BJ (cell line): ENCODE results near the gene GOLGA8N. TPM values are rescaled to one million over a fixed set of nuclear protein-coding genes. Genes with fewer than 3 reads are reported as not detected.
A peak's percentile ranks its signal among the peaks of the same experiment; 100 is the strongest.
"Not testable (repeated sequence)": the region's sequence is repeated elsewhere in the genome, so short reads cannot be mapped to it uniquely, and the experiment has no call there.

ENCODE experiments used
- CTCF ChIA-PET: fragments of 350-600 bp; formaldehyde crosslinking; extraction: SDS; loops from one replicate; lab custom pipeline; 2021; ENCODE audit warnings: antibody characterized with exemption, inconsistent platforms; lab: Yijun Ruan, JAX
- POLR2A ChIA-PET: fragments of 300-600 bp; sonication (Branson Sonifier 250); formaldehyde crosslinking; extraction: SDS; loops from one replicate; lab custom pipeline; 2021; ENCODE audit warnings: antibody characterized with exemption; lab: Charles Lee
- DNase-seq: peaks from one replicate; pipeline ENCODE4 v3.0.0-alpha.2; 2011; ENCODE audit warnings: low read depth
- H3K27me3 ChIP-seq: 2 replicates; pipeline ENCODE4 v1.6.0; 2011; ENCODE audit warnings: low read length; ENCODE audit not compliant: control insufficient read depth, insufficient read depth
- H3K36me3 ChIP-seq: 2 replicates; pipeline ENCODE4 v1.5.1; 2011; ENCODE audit warnings: low read length; ENCODE audit not compliant: control insufficient read depth, insufficient read depth
- H3K4me3 ChIP-seq: 2 replicates; pipeline ENCODE4 v1.5.1; 2011; ENCODE audit warnings: low read depth, mild to moderate bottlenecking, control low read depth, low read length
- CTCF ChIP-seq: IDR thresholded peaks from 2 replicates; pipeline ENCODE4 v1.5.1; 2011; ENCODE audit warnings: low read depth, mild to moderate bottlenecking, control low read depth, inconsistent platforms, low read length, moderate library complexity; ENCODE audit not compliant: insufficient read depth
- polyA plus RNA-seq: library from polyadenylated mRNA; depleted of rRNA; stranded (reverse); fragments of >200 nt; gene quantifications from 2 replicates; pipeline ENCODE4 v1.2.3, GENCODE V29; 2011

GOLGA8N gene
- polyA plus RNA-seq, 1 experiment: 2.9 TPM

- DNase-seq, POLR2A ChIA-PET, CTCF ChIA-PET, H3K36me3 ChIP-seq, H3K27me3 ChIP-seq: not testable (repeated sequence)
- peak overlapping the region; percentile 61 for H3K4me3 ChIP-seq
Observed at GRCh38 chr15:32615871-32616426, 22.7 kb downstream of the GOLGA8N start.

GRCh38 chr15:32636410-32636809 lies 43.2 kb downstream of the GOLGA8N start:
- no peaks in the 10 kb centered on the region for H3K27me3 ChIP-seq
- no peak for TF ChIP-seq CTCF
- DNase-seq: no peak
- POLR2A ChIA-PET: no interaction called here
- no peaks in the 10 kb centered on the region for H3K36me3 ChIP-seq
- no peak overlapping the region for H3K4me3 ChIP-seq
- CTCF ChIA-PET: interaction anchor here (1.0 to 1.8 kb wide), 2 partner anchors 13 to 14 kb away, joined by 4 to 5 read pairs; no protein-coding TSS in a partner anchor

GRCh38 chr15:32636908-32637567 lies 43.8 kb downstream of the GOLGA8N start:
- no peak for TF ChIP-seq CTCF
- POLR2A ChIA-PET: no interaction called here
- CTCF ChIA-PET: interaction anchor here (1.0 to 1.8 kb wide), 2 partner anchors 12 to 13 kb away, joined by 4 to 5 read pairs; no protein-coding TSS in a partner anchor

GRCh38 chr15:32637704-32638103 lies 44.4 kb downstream of the GOLGA8N start:
- TF ChIP-seq CTCF: no peak
- Histone ChIP-seq H3K4me3 (no peak overlapping the region), H3K27me3 (no peaks in the 10 kb centered on the region), H3K36me3 (no peaks in the 10 kb centered on the region)
- CTCF ChIA-PET: interaction anchor here (1.8 kb wide), 1 partner anchor 13 kb away, joined by 5 read pairs; no protein-coding TSS in a partner anchor
- no peak for DNase-seq
- POLR2A ChIA-PET: no interaction called here

More at GRCh38 chr15:32636908-32637567, 43.8 kb downstream of the GOLGA8N start:
- H3K36me3 ChIP-seq: no peaks in the 10 kb centered on the region
- H3K4me3 ChIP-seq: no peak overlapping the region
- no peaks in the 10 kb centered on the region for H3K27me3 ChIP-seq
- no peak for DNase-seq

- POLR2A ChIA-PET: no interaction called here
- DNase-seq: no peak
- H3K36me3 ChIP-seq: no peaks in the 10 kb centered on the region
- CTCF ChIA-PET: interaction anchor here (1.3 to 1.7 kb wide), 3 partner anchors 8 to 10 kb away, joined by 3 to 9 read pairs (median 4); no protein-coding TSS in a partner anchor
- no peak for TF ChIP-seq CTCF
- peak within 1 kb of the TSS; percentile 24 for H3K4me3 ChIP-seq
- H3K27me3 ChIP-seq: no peaks in the 10 kb centered on the region
Observed at GRCh38 chr15:32641517-32642059, 48.3 kb downstream of the GOLGA8N start, which contains the start of gene SCG5. TSS of gene SCG5 (plus strand) at chr15:32641710. CDS start at chr15:32643593, 1,883 bp downstream.
